ENCODE data around the gene COMMD6.

- TF ChIP-seq, protein P1, sequence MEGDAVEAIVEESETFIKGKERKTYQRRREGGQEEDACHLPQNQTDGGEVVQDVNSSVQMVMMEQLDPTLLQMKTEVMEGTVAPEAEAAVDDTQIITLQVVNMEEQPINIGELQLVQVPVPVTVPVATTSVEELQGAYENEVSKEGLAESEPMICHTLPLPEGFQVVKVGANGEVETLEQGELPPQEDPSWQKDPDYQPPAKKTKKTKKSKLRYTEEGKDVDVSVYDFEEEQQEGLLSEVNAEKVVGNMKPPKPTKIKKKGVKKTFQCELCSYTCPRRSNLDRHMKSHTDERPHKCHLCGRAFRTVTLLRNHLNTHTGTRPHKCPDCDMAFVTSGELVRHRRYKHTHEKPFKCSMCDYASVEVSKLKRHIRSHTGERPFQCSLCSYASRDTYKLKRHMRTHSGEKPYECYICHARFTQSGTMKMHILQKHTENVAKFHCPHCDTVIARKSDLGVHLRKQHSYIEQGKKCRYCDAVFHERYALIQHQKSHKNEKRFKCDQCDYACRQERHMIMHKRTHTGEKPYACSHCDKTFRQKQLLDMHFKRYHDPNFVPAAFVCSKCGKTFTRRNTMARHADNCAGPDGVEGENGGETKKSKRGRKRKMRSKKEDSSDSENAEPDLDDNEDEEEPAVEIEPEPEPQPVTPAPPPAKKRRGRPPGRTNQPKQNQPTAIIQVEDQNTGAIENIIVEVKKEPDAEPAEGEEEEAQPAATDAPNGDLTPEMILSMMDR (conservative IDR thresholded peaks at IDR 0.05; ENCODE audit: low read length): no peak
- TF ChIP-seq EZH2phosphoT487 (IDR thresholded peaks at IDR 0.05; ENCODE audit: borderline replicate concordance): no peak
These were observed 17.3 kb upstream of the COMMD6 start for GRCh38 chr13:75554981-75555380.

Measured in Loucy (cell line).